Hepatocyte (in vitro differentiated cells): ENCODE data around the gene HMGN5. TPM values are rescaled to one million over a fixed set of nuclear protein-coding genes. Genes with fewer than 3 reads are reported as not detected.

Experiments used
- DNase-seq: peaks from one replicate; pipeline ENCODE4 v3.0.0-alpha.2; 2016; ENCODE audit warnings: low spot score
- H2AFZ ChIP-seq: fragments of 200-600 bp; sonication (generic); 2 replicates; pipeline ENCODE4 v1.6.0; 2016; ENCODE audit warnings: antibody characterized with exemption, mild to moderate bottlenecking
- H3K27ac ChIP-seq: fragments of 200-600 bp; sonication (generic); 2 replicates; pipeline ENCODE4 v1.5.1; 2016; ENCODE audit warnings: mild to moderate bottlenecking
- H3K27me3 ChIP-seq: fragments of 200-600 bp; sonication (generic); 2 replicates; pipeline ENCODE4 v1.6.1; 2016
- H3K36me3 ChIP-seq: fragments of 200-600 bp; sonication (generic); replicated peaks from 2 replicates; pipeline ENCODE4 v1.5.1; 2016; ENCODE audit warnings: low read depth; ENCODE audit not compliant: insufficient read depth
- H3K4me1 ChIP-seq: fragments of 200-600 bp; sonication (generic); 2 replicates; pipeline ENCODE4 v1.5.1; 2016; ENCODE audit warnings: mild to moderate bottlenecking, moderate library complexity; ENCODE audit not compliant: insufficient read depth
- H3K4me2 ChIP-seq: fragments of 200-600 bp; sonication (generic); 2 replicates; pipeline ENCODE4 v1.6.0; 2016
- H3K4me3 ChIP-seq: fragments of 200-600 bp; sonication (generic); 2 replicates; pipeline ENCODE4 v1.5.1; 2016; ENCODE audit warnings: mild to moderate bottlenecking
- H3K79me2 ChIP-seq: fragments of 200-600 bp; sonication (generic); 2 replicates; pipeline ENCODE4 v1.6.0; 2017; ENCODE audit warnings: mild to moderate bottlenecking
- H3K9me2 ChIP-seq: fragments of 200-600 bp; sonication (generic); replicated peaks from 2 replicates; pipeline ENCODE4 v1.6.0; 2017; ENCODE audit warnings: mild to moderate bottlenecking; ENCODE audit not compliant: insufficient read depth
- H3K9me3 ChIP-seq: fragments of 200-600 bp; sonication (generic); 2 replicates; pipeline ENCODE4 v1.5.1; 2016; ENCODE audit warnings: low read depth, mild to moderate bottlenecking
- H4K20me1 ChIP-seq: fragments of 200-600 bp; sonication (generic); 2 replicates; pipeline ENCODE4 v1.6.0; 2016; ENCODE audit warnings: mild to moderate bottlenecking; ENCODE audit not compliant: insufficient read depth, poor library complexity, severe bottlenecking
- CTCF ChIP-seq: fragments of 200-600 bp; sonication (generic); IDR thresholded peaks from 2 replicates; pipeline ENCODE4 v1.5.1; 2016; ENCODE audit warnings: antibody characterized with exemption, mild to moderate bottlenecking; ENCODE audit not compliant: poor library complexity
- EZH2 ChIP-seq: fragments of 200-600 bp; sonication (generic); IDR thresholded peaks from 2 replicates; pipeline ENCODE4 v1.6.1; 2016; ENCODE audit warnings: antibody characterized with exemption, mild to moderate bottlenecking, borderline replicate concordance
- EZH2phosphoT487 ChIP-seq: fragments of 200-600 bp; sonication (generic); IDR thresholded peaks from one replicate; pipeline ENCODE4 v1.6.1; 2018; ENCODE audit warnings: antibody characterized with exemption, mild to moderate bottlenecking, low read depth, moderate library complexity; ENCODE audit not compliant: unreplicated experiment, severe bottlenecking
- WGBS: methylation state at CpG from one replicate; pipeline ENCODE4 v1.1.6; 2016; ENCODE audit warnings: low lambda C conversion rate; ENCODE audit errors: missing lambda C conversion rate; 5-methylcytosine and 5-hydroxymethylcytosine counted together
- polyA plus RNA-seq: library from polyadenylated mRNA; unstranded; fragments of >200 nt; fragmentation: Nextera tagmentation; extraction: Ambion mirVana; gene quantifications from 2 replicates; pipeline ENCODE4 v1.2.1, GENCODE V29; 2016
- total RNA-seq: library from RNA; depleted of rRNA; stranded (reverse); fragments of >200 nt; gene quantifications from 2 replicates; pipeline ENCODE4 v1.2.3, GENCODE V29; 2014

The HMGN5 gene
- total and polyA plus RNA-seq, 2 experiments from 2014 or later: 1.5 to 8.3 TPM

- no peak for TF ChIP-seq EZH2
- TF ChIP-seq CTCF: no peak
- TF ChIP-seq EZH2phosphoT487: no peak
- no peak overlapping the region for H3K4me2 ChIP-seq
These were observed 4.8 kb upstream of the HMGN5 start for GRCh38 chrX:81206476-81206875.

DNA sequence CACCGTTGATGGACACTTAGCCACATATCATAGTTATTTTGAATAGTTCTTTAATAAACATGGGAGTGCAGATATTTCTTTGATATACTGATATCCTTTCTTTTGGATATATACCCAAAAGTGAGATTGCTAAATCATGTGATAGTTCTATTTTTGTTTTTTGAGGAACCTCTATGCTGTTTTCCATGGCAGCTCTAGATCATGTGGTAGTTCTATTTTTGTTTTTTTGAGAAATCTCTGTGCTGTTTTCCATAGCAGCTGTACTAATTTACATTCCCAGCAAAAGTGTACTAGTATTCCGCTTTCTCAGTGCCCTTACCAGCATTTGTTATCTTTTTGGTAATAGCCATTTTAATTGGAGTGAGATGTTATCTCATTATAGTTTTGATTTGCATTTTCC, 3.8 kb upstream of the HMGN5 start:
- TF ChIP-seq EZH2: no peak
- no peak for TF ChIP-seq EZH2phosphoT487
- no peak for TF ChIP-seq CTCF
- Histone ChIP-seq H3K27ac (no peak overlapping the region), H3K9me3 (no peaks in the 10 kb centered on the region), H4K20me1 (peaks cover under 1% of the 10 kb centered on the region), H3K9me2 (no peaks in the 10 kb centered on the region), H3K4me2 (no peak overlapping the region), H2AFZ (no peak overlapping the region), H3K4me3 (no peak overlapping the region), H3K36me3 (no peaks in the 10 kb centered on the region), H3K79me2 (peaks cover 54% of the 10 kb centered on the region), H3K4me1 (no peaks in the 10 kb centered on the region), H3K27me3 (no peaks in the 10 kb centered on the region)
- no peak for DNase-seq
- 77% methylated on average over 2 of the region's 2 CpGs for WGBS

More at GRCh38 chrX:81206476-81206875, 4.8 kb upstream of the HMGN5 start:
- Histone ChIP-seq H3K27ac (no peak overlapping the region), H3K9me3 (no peaks in the 10 kb centered on the region), H3K36me3 (no peaks in the 10 kb centered on the region), H2AFZ (no peak overlapping the region), H3K27me3 (no peaks in the 10 kb centered on the region), H3K79me2 (peaks cover 56% of the 10 kb centered on the region), H3K4me3 (no peak overlapping the region), H3K9me2 (no peaks in the 10 kb centered on the region), H4K20me1 (peaks cover 3% of the 10 kb centered on the region), H3K4me1 (no peaks in the 10 kb centered on the region)
- no peak for DNase-seq
- 53% methylated on average over 1 of the region's 1 CpG for WGBS

GRCh38 chrX:81202943-81203342, 1.2 kb upstream of the HMGN5 start:
- DNase-seq: no peak
- WGBS: 50% methylated on average over 1 of the region's 1 CpG
- Histone ChIP-seq H3K79me2 (peaks cover 46% of the 10 kb centered on the region), H4K20me1 (no peaks in the 10 kb centered on the region), H3K4me3 (peak overlapping the region; percentile 27), H3K27ac (peak overlapping the region; percentile 87), H3K4me2 (peak overlapping the region; percentile 80), H3K27me3 (no peaks in the 10 kb centered on the region), H3K9me2 (no peaks in the 10 kb centered on the region), H3K9me3 (no peaks in the 10 kb centered on the region), H3K36me3 (no peaks in the 10 kb centered on the region), H3K4me1 (no peaks in the 10 kb centered on the region), H2AFZ (peak overlapping the region; percentile 56)
- no peak for TF ChIP-seq EZH2phosphoT487
- no peak for TF ChIP-seq EZH2
- no peak for TF ChIP-seq CTCF

DNA sequence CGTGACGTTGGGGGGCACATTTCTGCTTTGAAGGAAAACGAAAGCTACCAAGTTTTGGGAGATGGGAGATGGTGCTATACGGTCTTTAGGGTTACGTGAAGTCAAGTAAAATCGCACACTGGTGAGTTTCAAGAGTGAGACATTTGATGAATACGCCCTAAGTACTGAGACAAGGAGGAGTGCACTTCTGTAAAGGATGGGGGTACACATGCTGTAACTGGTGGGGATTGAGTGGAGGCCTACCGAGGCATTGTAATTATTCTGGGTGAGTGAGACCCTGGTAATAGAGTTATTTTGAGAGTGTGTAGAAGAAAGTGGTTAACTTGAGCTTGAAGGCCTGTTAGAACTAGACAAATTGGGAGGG, 725 bp upstream of the HMGN5 start:
- DNase-seq: no peak
- Histone ChIP-seq H3K27ac (peak overlapping the region; percentile 87), H3K4me2 (peak overlapping the region; percentile 80), H3K9me3 (no peaks in the 10 kb centered on the region), H3K4me1 (no peaks in the 10 kb centered on the region), H3K79me2 (peaks cover 46% of the 10 kb centered on the region), H3K36me3 (no peaks in the 10 kb centered on the region), H3K9me2 (no peaks in the 10 kb centered on the region), H4K20me1 (no peaks in the 10 kb centered on the region), H3K4me3 (peak overlapping the region; percentile 27), H3K27me3 (no peaks in the 10 kb centered on the region), H2AFZ (peak overlapping the region; percentile 56)
- 30% methylated on average over 8 of the region's 8 CpGs for WGBS
- TF ChIP-seq EZH2: no peak
- no peak for TF ChIP-seq EZH2phosphoT487
- no peak for TF ChIP-seq CTCF
